A549 (cell line): ENCODE data around the gene RNF186.

ENCODE experiments used
- CEBPB ChIP-seq, 2 experiments: fragments of >200 bp in 1 of 2; sonication (Bioruptor Twin) in 1 of 2; formaldehyde crosslinking in 1 of 2; IDR thresholded peaks; 2 replicates each; pipeline ENCODE4 v1.6.1; 2012 to 2016
- CHD2 ChIP-seq: fragments of 150-350 bp; IDR thresholded peaks from 2 replicates; pipeline ENCODE4 v1.6.1; 2014; ENCODE audit warnings: low read length; ENCODE audit not compliant: partially characterized antibody
- EP300 ChIP-seq, 2 experiments: fragments of >200 bp; sonication (Bioruptor Twin); formaldehyde crosslinking; IDR thresholded peaks; 2 replicates in 1 of 2; 3 replicates in 1 of 2; pipeline ENCODE4 v1.6.1; 2016 to 2017
- ESRRA ChIP-seq: fragments of 150-350 bp; IDR thresholded peaks from 2 replicates; pipeline ENCODE4 v1.6.1; 2014; ENCODE audit warnings: mild to moderate bottlenecking, low read length, borderline replicate concordance
- MAX ChIP-seq: IDR thresholded peaks from 2 replicates; pipeline ENCODE4 v1.6.1; 2012
- MYC ChIP-seq: IDR thresholded peaks from 2 replicates; pipeline ENCODE4 v1.6.1; 2012; ENCODE audit warnings: mild to moderate bottlenecking, inconsistent platforms, low read length, improper control_type of control experiment, borderline replicate concordance
- NPAS2 ChIP-seq: fragments of 250-450 bp; sonication (Bioruptor Pico); IDR thresholded peaks from 2 replicates; pipeline ENCODE4 v1.8.0; 2022; ENCODE audit warnings: mild to moderate bottlenecking, moderate library complexity, borderline replicate concordance
- POLR2A ChIP-seq: IDR thresholded peaks from 2 replicates; pipeline ENCODE4 v1.6.1; 2012; ENCODE audit warnings: mild to moderate bottlenecking, low read length
- REST ChIP-seq: fragments of 200-600 bp; sonication (generic); IDR thresholded peaks from 2 replicates; pipeline ENCODE4 v1.6.1; 2016; ENCODE audit warnings: antibody characterized with exemption, mild to moderate bottlenecking, moderate library complexity
- TP53 ChIP-seq: fragments of 250-450 bp; sonication (Bioruptor Pico); IDR thresholded peaks from 2 replicates; pipeline ENCODE4 v1.5.0; 2021; ENCODE audit warnings: mild to moderate bottlenecking, moderate library complexity
- TF ChIP-seq, protein P1 (sequence below): fragments of >200 bp; sonication (Bioruptor Twin); formaldehyde crosslinking; IDR thresholded peaks from 3 replicates; pipeline ENCODE4 v1.5.1; 2016

GRCh38 chr1:19864570-19865160 is 49.6 kb upstream of the RNF186 start:
- TF ChIP-seq, protein P1, sequence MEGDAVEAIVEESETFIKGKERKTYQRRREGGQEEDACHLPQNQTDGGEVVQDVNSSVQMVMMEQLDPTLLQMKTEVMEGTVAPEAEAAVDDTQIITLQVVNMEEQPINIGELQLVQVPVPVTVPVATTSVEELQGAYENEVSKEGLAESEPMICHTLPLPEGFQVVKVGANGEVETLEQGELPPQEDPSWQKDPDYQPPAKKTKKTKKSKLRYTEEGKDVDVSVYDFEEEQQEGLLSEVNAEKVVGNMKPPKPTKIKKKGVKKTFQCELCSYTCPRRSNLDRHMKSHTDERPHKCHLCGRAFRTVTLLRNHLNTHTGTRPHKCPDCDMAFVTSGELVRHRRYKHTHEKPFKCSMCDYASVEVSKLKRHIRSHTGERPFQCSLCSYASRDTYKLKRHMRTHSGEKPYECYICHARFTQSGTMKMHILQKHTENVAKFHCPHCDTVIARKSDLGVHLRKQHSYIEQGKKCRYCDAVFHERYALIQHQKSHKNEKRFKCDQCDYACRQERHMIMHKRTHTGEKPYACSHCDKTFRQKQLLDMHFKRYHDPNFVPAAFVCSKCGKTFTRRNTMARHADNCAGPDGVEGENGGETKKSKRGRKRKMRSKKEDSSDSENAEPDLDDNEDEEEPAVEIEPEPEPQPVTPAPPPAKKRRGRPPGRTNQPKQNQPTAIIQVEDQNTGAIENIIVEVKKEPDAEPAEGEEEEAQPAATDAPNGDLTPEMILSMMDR: no peak
- TF ChIP-seq POLR2A: no peak
- no peak for TF ChIP-seq MYC
- no peak for TF ChIP-seq CHD2
- TF ChIP-seq ESRRA: no peak
- TF ChIP-seq EP300 (IDR thresholded peaks at IDR 0.05): no peak
- TF ChIP-seq NPAS2 (CRISPR knock-in tag): no peak
- no peak for TF ChIP-seq REST
- TF ChIP-seq TP53 (CRISPR knock-in tag): no peak
- TF ChIP-seq MAX: no peak
- no peak for TF ChIP-seq CEBPB (IDR thresholded peaks at IDR 0.05)
